Osteocyte (in vitro differentiated cells): ENCODE data around the gene MBNL2. TPM values are rescaled to one million over a fixed set of nuclear protein-coding genes. Genes with fewer than 3 reads are reported as not detected.

Experiments used
- DNase-seq: peaks from one replicate; pipeline ENCODE4 v3.0.0; 2021; ENCODE audit warnings: mixed read lengths; ENCODE audit not compliant: unreplicated experiment; ENCODE audit errors: extremely low spot score
- H3K27ac Mint-ChIP-seq: one replicate; pipeline ENCODE4 v1.8.0; 2021; ENCODE audit warnings: mild to moderate bottlenecking, mixed read lengths; ENCODE audit not compliant: unreplicated experiment
- H3K27me3 Mint-ChIP-seq: one replicate; pipeline ENCODE4 v1.8.0; 2021; ENCODE audit warnings: mixed read lengths; ENCODE audit not compliant: unreplicated experiment
- H3K36me3 Mint-ChIP-seq: one replicate; pipeline ENCODE4 v1.8.0; 2021; ENCODE audit warnings: mixed read lengths; ENCODE audit not compliant: unreplicated experiment
- H3K4me1 Mint-ChIP-seq: one replicate; pipeline ENCODE4 v1.8.0; 2021; ENCODE audit warnings: mixed read lengths; ENCODE audit not compliant: unreplicated experiment
- H3K4me3 Mint-ChIP-seq: one replicate; pipeline ENCODE4 v1.8.0; 2021; ENCODE audit warnings: mild to moderate bottlenecking, moderate library complexity, mixed read lengths; ENCODE audit not compliant: unreplicated experiment
- H3K9me3 Mint-ChIP-seq: one replicate; pipeline ENCODE4 v1.8.0; 2021; ENCODE audit warnings: mixed read lengths; ENCODE audit not compliant: unreplicated experiment
- total RNA-seq: library from RNA; stranded (reverse); gene quantifications from 2 replicates; pipeline ENCODE4 v1.2.1, GENCODE V29; 2021
- TF ChIP-seq, protein P1 (sequence below): fragments of 200-600 bp; sonication (generic); IDR thresholded peaks from 2 replicates; pipeline ENCODE4 v1.5.0; 2021; ENCODE audit warnings: antibody characterized with exemption, mild to moderate bottlenecking, moderate library complexity

Gene MBNL2
- total RNA-seq, 1 donor from 2014 or later, result 66.6 TPM

DNA sequence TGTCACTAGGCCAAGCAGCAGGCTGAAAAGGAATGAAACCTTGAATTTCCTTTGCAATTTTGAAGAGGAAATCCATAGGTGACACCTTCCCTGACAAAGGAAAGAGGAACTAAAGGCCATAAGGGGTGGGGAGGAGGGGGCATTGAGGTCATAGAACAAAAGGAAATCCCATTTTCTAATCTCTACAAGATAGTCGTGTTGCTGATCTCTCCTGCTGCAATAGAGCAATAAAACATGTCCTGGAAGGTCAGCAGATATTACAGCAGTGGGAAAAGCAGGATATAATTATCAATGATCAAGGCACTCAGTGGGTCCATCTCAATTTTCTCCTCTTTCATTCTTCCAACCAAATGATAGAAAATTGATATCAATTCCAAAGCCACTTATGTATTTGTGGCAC, 191.6 kb downstream of the MBNL2 start:
- TF ChIP-seq, protein P1, sequence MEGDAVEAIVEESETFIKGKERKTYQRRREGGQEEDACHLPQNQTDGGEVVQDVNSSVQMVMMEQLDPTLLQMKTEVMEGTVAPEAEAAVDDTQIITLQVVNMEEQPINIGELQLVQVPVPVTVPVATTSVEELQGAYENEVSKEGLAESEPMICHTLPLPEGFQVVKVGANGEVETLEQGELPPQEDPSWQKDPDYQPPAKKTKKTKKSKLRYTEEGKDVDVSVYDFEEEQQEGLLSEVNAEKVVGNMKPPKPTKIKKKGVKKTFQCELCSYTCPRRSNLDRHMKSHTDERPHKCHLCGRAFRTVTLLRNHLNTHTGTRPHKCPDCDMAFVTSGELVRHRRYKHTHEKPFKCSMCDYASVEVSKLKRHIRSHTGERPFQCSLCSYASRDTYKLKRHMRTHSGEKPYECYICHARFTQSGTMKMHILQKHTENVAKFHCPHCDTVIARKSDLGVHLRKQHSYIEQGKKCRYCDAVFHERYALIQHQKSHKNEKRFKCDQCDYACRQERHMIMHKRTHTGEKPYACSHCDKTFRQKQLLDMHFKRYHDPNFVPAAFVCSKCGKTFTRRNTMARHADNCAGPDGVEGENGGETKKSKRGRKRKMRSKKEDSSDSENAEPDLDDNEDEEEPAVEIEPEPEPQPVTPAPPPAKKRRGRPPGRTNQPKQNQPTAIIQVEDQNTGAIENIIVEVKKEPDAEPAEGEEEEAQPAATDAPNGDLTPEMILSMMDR, result no peak
- no peaks in the 10 kb centered on the region for H3K4me1 Mint-ChIP-seq
- H3K27ac Mint-ChIP-seq, result no peak overlapping the region
- DNase-seq, result no peak
- no peaks in the 10 kb centered on the region for H3K36me3 Mint-ChIP-seq
- no peaks in the 10 kb centered on the region for H3K9me3 Mint-ChIP-seq
- H3K27me3 Mint-ChIP-seq, result peaks cover 6% of the 10 kb centered on the region
- no peak overlapping the region for H3K4me3 Mint-ChIP-seq

DNA sequence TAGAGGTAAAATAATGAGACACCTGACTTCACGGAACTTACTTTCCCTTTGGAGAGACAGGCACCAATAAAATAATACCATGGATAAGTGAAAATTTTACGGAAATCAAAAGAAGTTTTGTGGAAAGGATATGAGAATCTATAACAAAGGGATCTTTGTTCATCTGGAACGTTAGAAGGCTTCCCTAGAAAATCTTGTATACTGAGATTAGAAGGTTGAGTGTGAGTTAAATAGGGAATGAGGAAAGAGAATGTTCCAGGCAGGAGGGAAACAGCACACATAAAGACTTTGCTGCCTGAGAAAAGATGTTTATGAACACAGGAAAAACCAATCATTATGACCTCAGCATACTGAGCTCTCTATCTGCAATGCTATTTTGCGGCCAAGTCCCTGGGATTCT, 192.3 kb downstream of the MBNL2 start:
- H3K27ac Mint-ChIP-seq, result no peak overlapping the region
- no peak for DNase-seq
- no peaks in the 10 kb centered on the region for H3K27me3 Mint-ChIP-seq
- H3K4me1 Mint-ChIP-seq, result no peaks in the 10 kb centered on the region
- H3K4me3 Mint-ChIP-seq, result no peak overlapping the region
- TF ChIP-seq, protein P1, result no peak
- no peaks in the 10 kb centered on the region for H3K9me3 Mint-ChIP-seq
- H3K36me3 Mint-ChIP-seq, result no peaks in the 10 kb centered on the region

DNA sequence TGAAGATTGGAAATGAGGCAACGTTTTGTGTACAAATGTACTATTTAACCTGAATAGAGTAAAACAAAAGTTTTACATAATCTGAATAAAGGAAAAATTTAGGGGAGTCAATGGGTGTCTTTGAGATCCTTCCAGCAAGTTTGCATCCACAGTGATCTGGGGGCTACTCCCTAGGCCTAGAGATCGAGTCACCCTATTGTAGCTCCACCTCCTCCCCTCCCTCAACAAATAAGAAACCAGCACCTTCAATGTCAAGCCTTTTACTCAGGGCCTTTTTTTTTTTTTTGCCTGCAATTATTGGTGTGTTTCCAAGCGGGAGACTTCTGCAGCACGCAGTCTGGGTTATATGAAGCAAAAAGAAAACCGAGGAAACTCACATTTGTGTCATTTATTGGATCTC, 195.6 kb downstream of the MBNL2 start:
- H3K27ac Mint-ChIP-seq, result no peak overlapping the region
- H3K36me3 Mint-ChIP-seq, result no peaks in the 10 kb centered on the region
- TF ChIP-seq, protein P1, result no peak
- H3K9me3 Mint-ChIP-seq, result no peaks in the 10 kb centered on the region
- DNase-seq, result no peak
- no peaks in the 10 kb centered on the region for H3K27me3 Mint-ChIP-seq
- H3K4me3 Mint-ChIP-seq, result no peak overlapping the region
- no peaks in the 10 kb centered on the region for H3K4me1 Mint-ChIP-seq

DNA sequence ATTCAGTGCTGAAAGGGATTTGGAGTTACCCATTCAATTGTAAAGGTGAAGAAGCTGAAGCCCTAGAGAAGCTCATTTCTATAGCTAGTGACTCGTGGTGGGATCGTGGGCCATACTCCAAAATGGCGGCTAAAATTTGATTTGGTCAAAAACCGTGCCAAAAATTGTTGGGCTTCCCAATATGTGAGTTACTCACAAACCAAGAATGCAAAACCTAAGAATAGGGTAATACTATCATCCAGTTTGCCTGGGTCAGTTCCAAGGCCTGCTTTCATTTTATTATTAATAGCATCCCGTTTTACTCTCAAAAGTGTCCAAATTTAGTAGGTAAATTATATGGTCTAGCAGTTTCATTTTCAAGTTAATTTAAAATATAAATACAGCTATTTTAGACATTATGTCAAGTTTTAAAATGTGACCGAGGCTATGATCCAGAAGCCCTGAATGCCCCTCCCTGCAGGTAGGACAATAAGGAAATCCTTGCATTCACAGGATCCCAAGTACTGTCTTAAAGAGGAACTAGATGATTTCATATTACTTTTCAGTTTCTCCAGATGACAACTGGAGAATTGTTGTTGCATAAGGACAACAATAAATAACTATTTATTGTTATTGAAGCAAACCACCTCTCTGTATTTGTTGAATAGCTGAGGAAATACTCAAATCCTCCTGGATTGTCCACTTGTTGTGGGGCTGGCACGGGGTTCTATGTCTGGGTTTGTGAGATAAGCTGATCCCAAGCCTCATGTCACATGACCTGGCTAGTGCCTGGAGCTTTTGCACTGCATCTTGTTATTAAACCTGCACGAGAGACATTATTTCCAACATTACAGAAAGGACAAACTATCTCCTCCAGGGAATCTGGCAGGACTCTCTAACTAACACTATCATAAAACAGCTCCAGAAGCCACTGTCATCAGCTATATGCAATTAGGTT, 200.3 kb downstream of the MBNL2 start:
- no peak overlapping the region for H3K4me3 Mint-ChIP-seq
- no peaks in the 10 kb centered on the region for H3K27me3 Mint-ChIP-seq
- no peaks in the 10 kb centered on the region for H3K4me1 Mint-ChIP-seq
- H3K36me3 Mint-ChIP-seq, result no peaks in the 10 kb centered on the region
- H3K27ac Mint-ChIP-seq, result no peak overlapping the region
- H3K9me3 Mint-ChIP-seq, result no peaks in the 10 kb centered on the region
- TF ChIP-seq, protein P1, result no peak
- no peak for DNase-seq

DNA sequence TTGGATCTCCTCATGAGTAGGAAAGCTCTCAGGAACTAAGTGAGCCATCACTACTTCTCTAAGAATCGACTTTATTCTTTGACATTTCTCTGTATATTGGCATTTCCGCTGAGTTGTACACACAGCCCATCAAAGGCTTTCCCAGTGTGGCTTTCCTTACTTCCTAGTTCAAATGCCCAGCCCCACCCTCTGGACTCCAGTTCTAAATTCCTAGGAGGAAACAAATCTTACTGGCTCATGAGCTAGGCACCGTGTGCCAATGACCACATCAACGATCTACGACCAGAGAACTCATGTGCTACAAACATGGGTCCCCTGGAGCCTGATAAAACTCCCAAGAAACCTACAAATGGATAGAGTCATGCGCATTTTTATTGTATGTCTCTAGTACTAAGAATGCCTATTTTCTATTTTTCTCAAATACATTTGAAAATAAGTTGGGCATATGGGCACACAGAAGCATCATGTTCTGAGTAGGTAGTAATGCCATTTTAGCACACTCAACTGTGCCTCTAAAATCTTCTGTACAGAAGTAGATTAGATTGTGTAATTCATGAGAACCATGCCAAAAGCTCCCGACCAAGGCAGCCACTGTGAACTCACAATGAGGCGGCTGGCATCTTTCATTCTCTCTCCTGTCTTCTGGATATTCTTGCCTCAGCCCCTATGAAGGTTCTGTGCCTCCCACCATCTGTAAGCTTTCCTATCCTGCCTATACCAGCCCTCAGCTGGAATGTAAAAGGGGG, 201.3 kb downstream of the MBNL2 start:
- TF ChIP-seq, protein P1, result no peak
- H3K27me3 Mint-ChIP-seq, result no peaks in the 10 kb centered on the region
- no peaks in the 10 kb centered on the region for H3K9me3 Mint-ChIP-seq
- H3K4me1 Mint-ChIP-seq, result no peaks in the 10 kb centered on the region
- H3K36me3 Mint-ChIP-seq, result no peaks in the 10 kb centered on the region
- no peak overlapping the region for H3K27ac Mint-ChIP-seq
- H3K4me3 Mint-ChIP-seq, result no peak overlapping the region
- no peak for DNase-seq
